Fibroblast of pulmonary artery (primary cell): Measurements from ENCODE around the gene LPP.

Source experiments
- DNase-seq: peaks from one replicate; pipeline ENCODE4 v3.0.0-alpha.2; 2010; ENCODE audit warnings: low read depth
- H3K4me3 ChIP-seq: replicated peaks from 2 replicates; pipeline ENCODE4 v1.5.1; 2011; ENCODE audit warnings: low read depth, mild to moderate bottlenecking, control low read depth, low read length, moderate library complexity
- TF ChIP-seq, protein P1 (sequence below): IDR thresholded peaks from 2 replicates; pipeline ENCODE4 v1.5.1; 2011; ENCODE audit warnings: mild to moderate bottlenecking, control low read depth, low read length, inconsistent platforms; ENCODE audit errors: missing control alignments

Gene LPP

GRCh38 chr3:188259596-188259995 is 105.6 kb downstream of the LPP start:
- TF ChIP-seq, protein P1, sequence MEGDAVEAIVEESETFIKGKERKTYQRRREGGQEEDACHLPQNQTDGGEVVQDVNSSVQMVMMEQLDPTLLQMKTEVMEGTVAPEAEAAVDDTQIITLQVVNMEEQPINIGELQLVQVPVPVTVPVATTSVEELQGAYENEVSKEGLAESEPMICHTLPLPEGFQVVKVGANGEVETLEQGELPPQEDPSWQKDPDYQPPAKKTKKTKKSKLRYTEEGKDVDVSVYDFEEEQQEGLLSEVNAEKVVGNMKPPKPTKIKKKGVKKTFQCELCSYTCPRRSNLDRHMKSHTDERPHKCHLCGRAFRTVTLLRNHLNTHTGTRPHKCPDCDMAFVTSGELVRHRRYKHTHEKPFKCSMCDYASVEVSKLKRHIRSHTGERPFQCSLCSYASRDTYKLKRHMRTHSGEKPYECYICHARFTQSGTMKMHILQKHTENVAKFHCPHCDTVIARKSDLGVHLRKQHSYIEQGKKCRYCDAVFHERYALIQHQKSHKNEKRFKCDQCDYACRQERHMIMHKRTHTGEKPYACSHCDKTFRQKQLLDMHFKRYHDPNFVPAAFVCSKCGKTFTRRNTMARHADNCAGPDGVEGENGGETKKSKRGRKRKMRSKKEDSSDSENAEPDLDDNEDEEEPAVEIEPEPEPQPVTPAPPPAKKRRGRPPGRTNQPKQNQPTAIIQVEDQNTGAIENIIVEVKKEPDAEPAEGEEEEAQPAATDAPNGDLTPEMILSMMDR: no peak
- no peak for DNase-seq
- H3K4me3 ChIP-seq: no peak overlapping the region

GRCh38 chr3:188261011-188261410 is 107.1 kb downstream of the LPP start:
- TF ChIP-seq, protein P1: no peak
- H3K4me3 ChIP-seq: no peak overlapping the region
- no peak for DNase-seq

DNA sequence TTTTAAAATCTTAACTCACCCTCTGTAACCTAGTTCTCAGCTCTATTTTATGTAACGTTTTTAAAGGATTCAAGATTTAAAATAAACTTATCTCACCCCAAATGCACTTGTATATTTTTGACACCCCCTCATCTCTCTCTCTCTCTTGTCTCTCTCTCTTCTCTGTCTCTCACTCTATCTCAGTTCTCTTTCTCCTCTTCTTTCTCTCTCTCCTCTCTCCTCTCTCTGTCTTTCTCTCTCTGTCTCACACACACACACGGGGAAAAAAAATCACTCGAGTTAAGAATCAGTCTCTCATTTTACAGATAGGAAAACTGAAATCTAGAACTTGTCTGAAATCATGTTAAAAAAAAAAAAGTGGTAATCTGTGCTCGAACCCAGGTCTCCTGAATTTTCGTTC is 108.5 kb downstream of the LPP start:
- no peak for DNase-seq
- TF ChIP-seq, protein P1: no peak
- H3K4me3 ChIP-seq: no peak overlapping the region

- H3K4me3 ChIP-seq: no peak overlapping the region
- TF ChIP-seq, protein P1: no peak
- DNase-seq: peak; percentile 77
Observed at GRCh38 chr3:188262913-188263683, 109.1 kb downstream of the LPP start.

DNA sequence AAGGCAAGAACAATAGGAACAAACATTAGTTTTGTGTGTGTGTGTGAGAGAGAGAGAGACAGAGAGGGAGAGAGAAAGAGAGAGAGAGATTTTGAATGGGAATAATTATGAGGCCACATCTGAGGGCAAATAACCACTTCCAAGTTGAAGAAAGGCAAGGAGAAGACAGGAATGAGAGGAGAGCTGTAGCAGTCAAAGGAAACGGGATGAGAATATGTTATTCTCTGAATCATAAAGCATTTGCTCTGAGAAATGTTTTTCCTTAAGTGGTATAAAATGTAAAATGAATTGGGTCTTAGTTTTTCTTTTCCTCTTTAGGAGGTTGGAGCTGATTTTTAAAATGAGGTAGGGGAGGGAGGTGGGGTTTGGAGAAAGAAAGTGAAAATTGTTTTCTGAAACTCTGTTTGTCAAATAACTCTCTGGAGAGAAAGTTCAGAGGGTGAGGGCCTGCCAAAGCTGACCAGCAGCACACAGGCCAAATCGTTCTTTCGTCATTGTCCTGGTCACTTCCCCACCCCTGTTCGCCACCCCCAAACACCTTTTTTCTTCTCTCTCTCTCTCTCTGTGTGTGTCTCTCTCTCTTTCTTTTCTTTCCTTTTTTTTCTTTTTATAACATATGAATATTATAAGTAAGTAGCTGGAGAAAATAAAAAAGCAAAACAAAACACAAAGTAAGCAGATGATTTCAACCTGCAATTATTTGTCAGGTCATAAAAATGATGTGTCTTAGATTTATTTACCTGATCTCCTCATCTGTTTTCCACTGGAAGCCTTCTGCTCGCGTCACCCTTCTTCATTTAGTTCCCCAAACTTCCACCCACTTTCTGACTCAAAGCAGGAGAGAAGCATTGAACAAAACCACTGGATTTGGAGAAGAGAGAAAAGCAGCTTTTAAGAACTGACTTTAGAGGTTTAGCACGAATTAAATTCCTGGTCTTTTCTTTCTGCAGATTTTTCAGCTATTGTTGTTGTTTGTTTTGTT is 110.6 kb downstream of the LPP start:
- DNase-seq: no peak
- no peak overlapping the region for H3K4me3 ChIP-seq
- TF ChIP-seq, protein P1: no peak

GRCh38 chr3:188266562-188267274 is 112.8 kb downstream of the LPP start:
- peak; percentile 86 for DNase-seq
- peak overlapping the region; percentile 49 for H3K4me3 ChIP-seq
- TF ChIP-seq, protein P1: no peak
